HepG2 (cell line): ENCODE data around the gene PPFIA3. TPM values are rescaled to one million over a fixed set of nuclear protein-coding genes. Genes with fewer than 3 reads are reported as not detected.

Experiments
- HDAC1 ChIP-seq: sonication (generic); formaldehyde crosslinking; IDR thresholded peaks from 2 replicates; pipeline ENCODE4 v1.5.1; 2020; ENCODE audit warnings: mild to moderate bottlenecking, missing genetic modification reagents
- HIC2 ChIP-seq: sonication (generic); formaldehyde crosslinking; IDR thresholded peaks from 2 replicates; pipeline ENCODE4 v1.9.0; 2022; ENCODE audit warnings: low read depth, missing genetic modification reagents
- HMG20B ChIP-seq: conservative IDR thresholded peaks from 2 replicates; pipeline ENCODE4 v1.6.1; 2016; ENCODE audit warnings: missing genetic modification reagents, missing compliant biosample characterization
- KMT2A ChIP-seq: sonication (generic); formaldehyde crosslinking; IDR thresholded peaks from 2 replicates; pipeline ENCODE4 v1.4.0; 2020; ENCODE audit warnings: missing genetic modification reagents
- SIX1 ChIP-seq: sonication (generic); formaldehyde crosslinking; IDR thresholded peaks from 2 replicates; pipeline ENCODE4 v1.4.0; 2020; ENCODE audit warnings: missing genetic modification reagents, borderline replicate concordance
- SKI ChIP-seq: fragments of 450-650 bp; IDR thresholded peaks from one replicate; pipeline ENCODE4 v1.6.1; 2018; ENCODE audit warnings: mild to moderate bottlenecking; ENCODE audit not compliant: partially characterized antibody
- XRCC5 ChIP-seq: fragments of 200-400 bp; formaldehyde crosslinking; optimal IDR thresholded peaks from 2 replicates; pipeline ENCODE3; 2017; ENCODE audit warnings: mild to moderate bottlenecking, low read length
- ZBTB2 ChIP-seq: sonication (generic); formaldehyde crosslinking; IDR thresholded peaks from 2 replicates; pipeline ENCODE4 v1.8.0; 2022; ENCODE audit warnings: low read depth, missing genetic modification reagents
- ZBTB4 ChIP-seq: sonication (generic); formaldehyde crosslinking; IDR thresholded peaks from 2 replicates; pipeline ENCODE4 v1.4.0; 2020; ENCODE audit warnings: missing genetic modification reagents, mild to moderate bottlenecking, borderline replicate concordance
- ZMYM4 ChIP-seq: sonication (generic); formaldehyde crosslinking; IDR thresholded peaks from 2 replicates; pipeline ENCODE4 v1.8.1; 2023; ENCODE audit warnings: mild to moderate bottlenecking, missing genetic modification reagents
- ZNF337 ChIP-seq: sonication (generic); formaldehyde crosslinking; IDR thresholded peaks from 2 replicates; pipeline ENCODE4 v1.5.1; 2020; ENCODE audit warnings: missing genetic modification reagents, low read depth, mild to moderate bottlenecking, borderline replicate concordance
- ZNF609 ChIP-seq: sonication (generic); formaldehyde crosslinking; IDR thresholded peaks from 2 replicates; pipeline ENCODE4 v1.4.0; 2020; ENCODE audit warnings: mild to moderate bottlenecking, missing genetic modification reagents, borderline replicate concordance
- ZNF687 ChIP-seq: sonication (generic); formaldehyde crosslinking; IDR thresholded peaks from 2 replicates; pipeline ENCODE4 v1.5.1; 2020; ENCODE audit warnings: mild to moderate bottlenecking, missing genetic modification reagents, moderate library complexity
- ZNF7 ChIP-seq: IDR thresholded peaks from 2 replicates; pipeline ENCODE4 v1.6.1; 2016; ENCODE audit warnings: missing biosample characterization, missing genetic modification reagents
- polyA plus RNA-seq, 8 experiments: library from polyadenylated mRNA; depleted of rRNA in 3 of 8; stranded (reverse) in 7 of 8; unstranded in 1 of 8; fragments of >200 nt; fragmentation: Illumina TruSeq in 4 of 8; extraction: Trizol in 4 of 8; gene quantifications; 2 replicates each; pipeline versions ENCODE4 v1.2.1 to v1.2.3, GENCODE V29; 2011 to 2016; ENCODE audit warnings: low read depth in 4 of 8, missing spikeins in 1 of 8, mixed read lengths in 1 of 8; ENCODE audit not compliant: insufficient read depth in 1 of 8
- total RNA-seq, 5 experiments: library from RNA; depleted of rRNA; stranded (reverse); fragments of >200 nt; fragmentation: Illumina TruSeq; extraction: Trizol; gene quantifications; 2 replicates each; pipeline ENCODE4 v1.2.3, GENCODE V29; 2016; ENCODE audit warnings: low read depth in 1 of 5

Gene PPFIA3
- total and polyA plus RNA-seq, 2 of the 13 experiments (the other 11 are each of a cell fraction or from before 2014, with no cell fraction given): 6.7 to 8.6 TPM

GRCh38 chr19:49120325-49120683 lies 960 bp downstream of the PPFIA3 start (continued):
- TF ChIP-seq ZBTB4 (CRISPR knock-in tag) (no peak), HMG20B (CRISPR knock-in tag) (no peak), XRCC5 (peak; percentile 3), ZMYM4 (CRISPR knock-in tag) (0 out of 2 replicates have a peak, but pooled peaks have one; percentile 5), ZNF687 (CRISPR knock-in tag) (peak; percentile 1; the same call in 1 of the 2 replicates), ZNF609 (CRISPR knock-in tag) (no peak), ZBTB2 (CRISPR knock-in tag) (no peak), ZNF337 (CRISPR knock-in tag) (no peak), KMT2A (CRISPR knock-in tag) (0 out of 2 replicates have a peak, but pooled peaks have one; percentile 5), HDAC1 (CRISPR knock-in tag) (peak; percentile 6; the same call in 1 of the 2 replicates), SKI (no peak), HIC2 (CRISPR knock-in tag) (no peak), ZNF7 (CRISPR knock-in tag) (no peak), SIX1 (CRISPR knock-in tag) (no peak)
